ENCODE results near the gene BRINP3. TPM values are rescaled to one million over a fixed set of nuclear protein-coding genes. Genes with fewer than 3 reads are reported as not detected.

Gene BRINP3
- total and polyA plus RNA-seq, 2 experiments from 2014 or later, result 5.0 to 6.3 TPM

DNA sequence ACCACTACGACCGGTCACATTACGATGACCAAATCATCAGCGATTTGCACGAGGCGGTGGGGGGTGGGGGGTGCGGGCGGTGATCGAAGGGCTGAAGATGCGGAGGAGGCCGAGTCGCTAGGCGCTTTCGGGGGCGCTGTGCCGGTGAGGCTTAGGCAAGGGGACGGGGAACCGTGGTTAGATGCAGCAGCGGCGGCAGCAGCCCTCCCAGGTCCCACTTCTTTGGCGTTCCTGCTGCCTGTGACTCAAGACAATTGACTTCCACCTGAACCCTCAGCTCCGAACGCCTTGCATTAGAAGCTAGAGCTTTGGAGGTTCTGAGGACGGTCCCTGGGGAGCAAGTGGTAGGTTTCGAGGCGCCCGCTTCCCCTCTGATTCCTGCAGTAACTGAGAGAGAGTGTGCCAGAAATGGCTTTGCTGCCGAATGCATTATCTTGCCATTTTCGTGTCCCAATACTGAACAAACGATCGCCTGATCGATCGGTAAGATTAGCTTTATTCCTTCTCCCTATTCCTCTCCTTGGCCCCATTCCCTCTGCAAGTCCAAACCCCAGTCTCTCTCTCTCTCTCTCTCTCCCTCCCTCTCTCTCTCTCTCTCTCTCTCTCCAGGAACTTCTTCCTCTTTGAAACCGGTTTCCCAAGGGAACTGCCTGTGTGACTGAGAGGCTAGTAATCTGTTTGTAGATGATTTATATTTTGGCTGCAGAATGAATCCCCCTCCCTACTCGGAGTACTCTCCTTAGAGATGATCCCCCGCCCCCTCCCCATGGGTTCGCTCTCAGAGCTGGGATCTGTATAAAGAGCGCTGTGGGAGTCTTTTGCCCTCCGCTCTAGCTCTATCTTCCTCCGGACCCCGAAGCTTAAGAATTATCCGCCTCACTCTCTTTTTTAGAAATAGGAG lies 735 bp upstream of the BRINP3 start:
- Histone ChIP-seq H3K27ac (no peak overlapping the region), H3K4me1 (ENCODE audit: low read depth) (no peaks in the 10 kb centered on the region), H3K4me3 (peak overlapping the region; percentile 38), H3K9me3 (ENCODE audit: low read depth) (no peaks in the 10 kb centered on the region), H3K27me3 (peaks cover 68% of the 10 kb centered on the region), H3K36me3 (no peaks in the 10 kb centered on the region)
- DNase-seq (ENCODE audit: low read depth in 1 of 2, low spot score in 1 of 2), result peak; percentile 51 to 55
- no peak for TF ChIP-seq CTCF (IDR thresholded peaks at IDR 0.05; ENCODE audit: low read depth, low read length)

GRCh38 chr1:190476806-190477205 lies 858 bp downstream of the BRINP3 start:
- Histone ChIP-seq H3K36me3 (no peaks in the 10 kb centered on the region), H3K4me3 (peak overlapping the region; percentile 39), H3K27me3 (peaks cover 79% of the 10 kb centered on the region), H3K4me1 (ENCODE audit: low read depth) (no peaks in the 10 kb centered on the region), H3K27ac (no peak overlapping the region), H3K9me3 (ENCODE audit: low read depth) (no peaks in the 10 kb centered on the region)
- DNase-seq (ENCODE audit: low read depth in 1 of 2, low spot score in 1 of 2), result no peak
- no peak for TF ChIP-seq CTCF (IDR thresholded peaks at IDR 0.05; ENCODE audit: low read depth, low read length)

DNA sequence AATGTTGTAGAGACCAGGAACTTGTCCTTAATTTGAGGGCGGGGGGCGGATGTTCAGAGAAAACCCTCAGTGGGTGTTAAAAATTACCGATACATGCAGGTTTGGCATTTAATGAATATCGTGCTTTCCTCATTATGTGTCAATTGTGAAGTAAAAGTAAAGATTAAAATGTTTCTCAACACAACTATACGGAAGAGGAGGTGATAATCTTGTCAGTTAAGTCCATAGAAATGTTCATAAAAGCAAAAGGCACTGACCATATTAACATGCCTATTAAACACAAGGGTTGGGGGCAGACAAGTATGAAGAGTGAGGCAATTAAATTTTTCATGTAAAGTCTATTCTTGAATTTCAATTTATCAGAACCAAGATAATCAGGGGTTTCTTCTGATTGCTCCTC lies 1.3 kb downstream of the BRINP3 start:
- H3K9me3 ChIP-seq (ENCODE audit: low read depth), result no peaks in the 10 kb centered on the region
- DNase-seq (ENCODE audit: low read depth in 1 of 2, low spot score in 1 of 2), result no peak
- no peak overlapping the region for H3K27ac ChIP-seq
- peak overlapping the region; percentile 39 for H3K4me3 ChIP-seq
- no peaks in the 10 kb centered on the region for H3K36me3 ChIP-seq
- H3K4me1 ChIP-seq (ENCODE audit: low read depth), result no peaks in the 10 kb centered on the region
- TF ChIP-seq CTCF (IDR thresholded peaks at IDR 0.05; ENCODE audit: low read depth, low read length), result no peak
- H3K27me3 ChIP-seq, result peaks cover 84% of the 10 kb centered on the region

GRCh38 chr1:190475421-190476141 lies 2.1 kb downstream of the BRINP3 start:
- Histone ChIP-seq H3K27ac (no peak overlapping the region), H3K4me3 (peak overlapping the region; percentile 39), H3K9me3 (ENCODE audit: low read depth) (no peaks in the 10 kb centered on the region), H3K4me1 (ENCODE audit: low read depth) (no peaks in the 10 kb centered on the region), H3K27me3 (peaks cover 84% of the 10 kb centered on the region), H3K36me3 (no peaks in the 10 kb centered on the region)
- peak; percentile 25 to 29 for DNase-seq (ENCODE audit: low read depth in 1 of 2, low spot score in 1 of 2)
- TF ChIP-seq CTCF (IDR thresholded peaks at IDR 0.05; ENCODE audit: low read depth, low read length), result no peak

DNA sequence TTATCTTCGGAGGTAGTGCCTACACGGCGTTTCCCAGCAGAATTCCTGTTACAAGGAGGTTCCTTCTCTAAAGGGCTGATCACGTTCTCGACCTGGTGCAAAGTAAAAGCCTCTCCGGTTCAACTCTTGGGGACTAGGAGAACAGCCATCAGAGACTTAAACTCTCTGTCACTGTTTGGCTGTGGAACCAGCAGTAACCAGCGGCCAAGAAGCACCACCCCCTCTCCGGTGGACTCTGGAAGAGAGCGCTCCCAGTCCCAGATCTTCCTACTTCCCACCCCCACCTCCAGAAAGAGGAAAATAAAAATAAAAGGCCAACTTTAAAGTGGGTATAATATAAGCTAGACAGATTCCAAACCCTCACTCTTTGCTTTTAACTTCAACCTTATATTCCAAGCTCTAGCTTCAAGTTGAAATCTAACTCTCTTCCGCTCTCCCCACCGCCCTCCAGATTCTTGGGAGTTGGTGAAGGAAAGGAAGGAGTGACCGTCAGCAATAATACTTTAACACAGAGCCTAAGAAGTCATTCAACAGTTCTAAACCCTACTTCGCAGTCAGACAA lies 2.9 kb downstream of the BRINP3 start:
- H3K9me3 ChIP-seq (ENCODE audit: low read depth), result no peaks in the 10 kb centered on the region
- peaks cover 79% of the 10 kb centered on the region for H3K27me3 ChIP-seq
- peak; percentile 22 to 37 for DNase-seq (ENCODE audit: low read depth in 1 of 2, low spot score in 1 of 2)
- no peaks in the 10 kb centered on the region for H3K36me3 ChIP-seq
- peak overlapping the region; percentile 39 for H3K4me3 ChIP-seq
- H3K27ac ChIP-seq, result no peak overlapping the region
- H3K4me1 ChIP-seq (ENCODE audit: low read depth), result no peaks in the 10 kb centered on the region
- TF ChIP-seq CTCF (IDR thresholded peaks at IDR 0.05; ENCODE audit: low read depth, low read length), result no peak

Data from cardiac muscle cell (in vitro differentiated cells and primary cell).